Measurements from ENCODE around the gene ZNF688.

The ZNF688 gene

DNA sequence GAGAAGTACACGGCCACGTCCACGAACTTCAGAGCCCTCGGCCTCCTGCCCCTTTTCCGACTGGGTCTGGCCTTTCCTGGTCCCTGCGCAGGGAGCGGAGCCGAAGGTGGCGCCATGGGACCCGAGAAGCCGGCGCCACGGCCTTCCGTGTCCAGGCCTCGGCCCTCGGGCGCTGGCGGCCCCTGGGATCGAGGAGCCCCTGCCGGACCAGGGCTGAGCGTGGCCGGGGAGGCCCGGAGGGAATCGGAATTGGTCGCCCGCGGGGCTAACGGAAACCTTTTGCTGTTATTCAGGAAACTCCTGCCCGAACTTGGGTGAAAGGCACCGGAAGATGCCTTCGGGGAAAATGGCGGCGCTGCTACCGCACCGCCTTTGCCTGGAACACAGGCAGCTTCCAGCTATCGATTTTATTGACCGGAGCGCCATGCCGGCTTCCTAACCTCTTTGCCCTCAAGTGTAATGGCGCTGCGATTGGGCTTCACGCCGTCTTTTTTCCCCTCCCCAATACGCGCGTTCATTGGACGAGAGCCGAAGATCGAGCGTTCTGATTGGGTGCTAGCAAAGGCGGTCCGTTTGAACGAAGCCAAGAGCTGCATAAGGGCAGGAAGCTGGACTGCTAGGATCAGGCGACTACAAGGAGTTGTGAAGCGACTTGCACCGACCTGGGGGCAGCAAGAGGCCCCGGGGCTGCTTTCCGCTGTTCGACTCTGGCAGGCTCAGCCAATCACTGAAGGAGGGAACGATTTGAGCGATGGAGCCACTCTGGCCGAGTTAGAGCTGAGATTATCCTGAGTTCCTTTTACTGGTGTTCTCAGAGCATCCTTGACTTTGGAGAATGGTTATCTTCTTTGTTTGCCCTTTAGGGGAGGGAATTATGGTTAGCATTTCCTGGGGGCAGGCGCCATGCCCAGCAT lies 38.7 kb upstream of the ZNF688 start, which contains the start of gene ZNF689:
ZNF689 (minus strand) TSS at position 464 of the 914 bp plus-strand sequence; CDS start at position 116, 348 bp downstream.
- H3K36me3 ChIP-seq (replicated peaks) = peaks cover 2% of the 10 kb centered on the region
- TF ChIP-seq, protein P1, sequence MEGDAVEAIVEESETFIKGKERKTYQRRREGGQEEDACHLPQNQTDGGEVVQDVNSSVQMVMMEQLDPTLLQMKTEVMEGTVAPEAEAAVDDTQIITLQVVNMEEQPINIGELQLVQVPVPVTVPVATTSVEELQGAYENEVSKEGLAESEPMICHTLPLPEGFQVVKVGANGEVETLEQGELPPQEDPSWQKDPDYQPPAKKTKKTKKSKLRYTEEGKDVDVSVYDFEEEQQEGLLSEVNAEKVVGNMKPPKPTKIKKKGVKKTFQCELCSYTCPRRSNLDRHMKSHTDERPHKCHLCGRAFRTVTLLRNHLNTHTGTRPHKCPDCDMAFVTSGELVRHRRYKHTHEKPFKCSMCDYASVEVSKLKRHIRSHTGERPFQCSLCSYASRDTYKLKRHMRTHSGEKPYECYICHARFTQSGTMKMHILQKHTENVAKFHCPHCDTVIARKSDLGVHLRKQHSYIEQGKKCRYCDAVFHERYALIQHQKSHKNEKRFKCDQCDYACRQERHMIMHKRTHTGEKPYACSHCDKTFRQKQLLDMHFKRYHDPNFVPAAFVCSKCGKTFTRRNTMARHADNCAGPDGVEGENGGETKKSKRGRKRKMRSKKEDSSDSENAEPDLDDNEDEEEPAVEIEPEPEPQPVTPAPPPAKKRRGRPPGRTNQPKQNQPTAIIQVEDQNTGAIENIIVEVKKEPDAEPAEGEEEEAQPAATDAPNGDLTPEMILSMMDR (IDR thresholded peaks at IDR 0.05; ENCODE audit: low read depth, low read length, missing control alignments) = no peak
- H3K27ac ChIP-seq = peak within 1 kb of the TSS; percentile 86
- no peaks in the 10 kb centered on the region for H3K27me3 ChIP-seq (replicated peaks)
- DNase-seq = peak; percentile 93
- in situ Hi-C loops (cut with HindIII; ENCODE audit: low pct_ligation_motif_present, low sequenced_read_pairs) = loop anchor here (25.0 kb wide), 1 partner anchor 173 kb away; the partner anchor contains the start of genes DCTPP1 and SEPHS2
- peak within 1 kb of the TSS; percentile 83 for H3K4me3 ChIP-seq (ENCODE audit: low read depth, low read length)

DNA sequence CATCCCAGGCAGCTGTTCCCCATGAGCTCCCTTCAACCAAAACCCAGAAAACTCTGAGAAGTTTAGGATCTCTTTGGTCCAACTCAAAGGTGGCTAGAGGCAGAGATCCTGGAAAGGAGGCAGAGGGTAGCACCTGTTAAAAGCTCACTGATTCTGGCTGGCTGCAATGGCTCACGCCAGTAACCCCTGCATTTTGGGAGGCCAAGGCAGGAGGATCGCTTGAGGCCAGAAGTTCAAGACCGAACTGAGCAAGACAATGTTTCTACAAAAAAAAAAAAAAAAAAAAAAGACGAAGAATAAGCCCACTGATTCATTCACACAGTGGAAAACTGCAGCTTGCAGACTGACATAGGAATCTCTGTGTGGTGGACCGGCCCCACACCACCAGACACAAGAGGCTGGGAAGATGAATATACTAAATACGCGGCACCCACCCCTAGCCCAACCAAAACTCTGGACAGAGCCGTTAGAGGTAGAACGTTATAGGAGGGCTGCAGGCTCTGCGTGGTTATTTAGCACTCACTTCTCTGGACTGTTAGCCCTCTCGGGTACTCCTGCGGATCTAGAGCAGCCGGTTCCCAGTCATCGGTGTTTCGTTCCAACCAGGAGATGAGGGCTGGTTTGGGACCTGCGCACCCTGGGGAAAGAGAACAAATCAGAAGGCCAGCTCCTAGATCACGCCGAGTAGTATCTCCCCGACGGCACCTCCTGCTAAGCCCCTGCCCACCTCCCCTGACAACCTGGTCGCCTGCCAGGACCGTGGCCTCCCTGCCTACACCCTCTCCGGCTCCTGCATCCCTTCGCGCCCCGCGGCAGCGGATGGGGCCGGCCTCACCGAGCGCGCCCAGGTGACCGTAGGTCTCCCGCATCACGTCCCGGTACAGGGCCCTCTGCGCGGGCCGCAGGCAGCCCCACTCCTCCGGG lies 37.8 kb upstream of the ZNF688 start:
- Histone ChIP-seq H3K27me3 (replicated peaks) (no peaks in the 10 kb centered on the region), H3K4me3 (ENCODE audit: low read depth, low read length) (peak overlapping the region; percentile 83), H3K27ac (peak overlapping the region; percentile 86), H3K36me3 (replicated peaks) (peaks cover 10% of the 10 kb centered on the region)
- TF ChIP-seq, protein P1 (IDR thresholded peaks at IDR 0.05; ENCODE audit: low read depth, low read length, missing control alignments) = no peak
- DNase-seq = peak; percentile 18
- in situ Hi-C loops (cut with HindIII; ENCODE audit: low pct_ligation_motif_present, low sequenced_read_pairs) = loop anchor here (25.0 kb wide), 1 partner anchor 172 kb away; the partner anchor contains the start of genes DCTPP1 and SEPHS2

DNA sequence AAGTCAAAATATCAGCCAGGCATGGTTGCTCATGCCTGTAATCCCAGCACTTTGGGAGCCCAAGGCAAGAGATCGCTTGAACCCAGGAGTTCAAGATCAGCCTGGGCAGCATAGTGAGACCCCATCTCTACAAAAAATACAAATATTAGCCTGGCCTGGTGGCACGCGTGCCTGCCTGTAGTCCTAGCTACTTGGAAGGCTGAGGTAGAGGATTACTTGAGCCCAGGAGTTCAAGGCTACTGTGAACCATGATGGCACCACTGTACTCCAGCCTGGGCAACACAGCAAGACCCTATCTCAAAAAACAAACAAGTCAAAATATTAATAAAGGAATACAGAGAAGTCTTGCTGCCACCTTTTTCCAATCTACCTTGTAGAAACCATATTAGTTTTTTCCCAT lies 34.5 kb upstream of the ZNF688 start:
- in situ Hi-C loops (cut with HindIII; ENCODE audit: low pct_ligation_motif_present, low sequenced_read_pairs) = loop anchor here (25.0 kb wide), 1 partner anchor 169 kb away; the partner anchor contains the start of genes DCTPP1 and SEPHS2
- Histone ChIP-seq H3K36me3 (replicated peaks) (peaks cover 19% of the 10 kb centered on the region), H3K27me3 (replicated peaks) (no peaks in the 10 kb centered on the region), H3K27ac (no peak overlapping the region), H3K4me3 (ENCODE audit: low read depth, low read length) (no peak overlapping the region)
- DNase-seq = no peak
- TF ChIP-seq, protein P1 (IDR thresholded peaks at IDR 0.05; ENCODE audit: low read depth, low read length, missing control alignments) = no peak

DNA sequence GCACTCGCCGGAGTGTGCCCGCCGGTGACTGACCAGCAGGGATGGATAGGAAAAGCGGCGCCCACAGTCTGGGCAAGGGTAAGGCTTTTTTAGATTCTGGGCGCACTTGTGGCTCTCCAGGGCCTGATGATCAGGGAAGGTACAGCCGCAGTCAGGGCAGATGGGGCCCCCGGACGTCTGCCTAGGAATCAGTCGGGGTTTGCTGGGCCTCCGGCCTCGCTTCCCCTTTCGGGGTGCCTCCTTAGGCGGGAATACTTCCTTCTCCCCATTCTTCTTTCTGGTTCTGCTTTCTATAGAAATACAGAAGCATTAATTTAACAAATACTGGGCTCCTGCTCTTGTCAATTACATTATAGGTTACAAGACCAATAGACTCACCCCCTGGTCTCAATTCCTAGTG lies 33.6 kb upstream of the ZNF688 start:
- no peak for DNase-seq
- H3K27ac ChIP-seq = no peak overlapping the region
- in situ Hi-C loops (cut with HindIII; ENCODE audit: low pct_ligation_motif_present, low sequenced_read_pairs) = loop anchor here (25.0 kb wide), 1 partner anchor 168 kb away; the partner anchor contains the start of genes DCTPP1 and SEPHS2
- H3K4me3 ChIP-seq (ENCODE audit: low read depth, low read length) = no peak overlapping the region
- no peaks in the 10 kb centered on the region for H3K27me3 ChIP-seq (replicated peaks)
- H3K36me3 ChIP-seq (replicated peaks) = peaks cover 19% of the 10 kb centered on the region
- TF ChIP-seq, protein P1 (IDR thresholded peaks at IDR 0.05; ENCODE audit: low read depth, low read length, missing control alignments) = no peak

DNA sequence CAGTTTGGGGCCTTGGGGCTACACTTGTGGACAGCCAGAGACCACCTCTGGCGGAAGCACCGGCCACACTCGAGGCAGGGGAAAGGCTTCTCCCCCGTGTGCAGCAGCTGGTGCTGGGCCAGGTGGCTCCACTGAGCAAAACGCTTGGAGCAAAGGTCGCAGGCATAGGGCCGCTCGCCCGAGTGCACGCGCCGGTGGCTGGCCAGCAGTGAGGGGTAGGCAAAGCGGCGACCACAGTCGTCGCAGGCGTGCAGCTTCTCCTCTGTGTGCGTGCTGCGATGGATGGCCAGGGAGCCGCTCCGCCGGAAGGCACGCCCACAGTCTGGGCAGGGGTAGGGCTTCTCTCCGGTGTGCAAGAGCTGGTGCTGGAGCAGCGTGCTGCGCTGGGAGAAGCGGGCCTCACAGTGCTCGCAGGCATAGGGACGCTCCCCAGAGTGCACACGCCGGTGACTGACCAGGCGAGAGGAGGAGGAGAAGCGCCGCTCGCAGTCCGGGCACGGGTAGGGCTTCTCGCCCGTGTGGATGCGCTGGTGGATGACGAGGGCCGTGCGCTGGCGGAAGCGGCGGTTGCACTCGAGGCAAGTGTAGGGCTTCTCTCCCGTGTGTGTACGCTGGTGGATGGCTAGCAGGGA lies 32.9 kb upstream of the ZNF688 start:
- DNase-seq = no peak
- no peak overlapping the region for H3K27ac ChIP-seq
- H3K36me3 ChIP-seq (replicated peaks) = peaks cover 19% of the 10 kb centered on the region
- H3K4me3 ChIP-seq (ENCODE audit: low read depth, low read length) = no peak overlapping the region
- no peaks in the 10 kb centered on the region for H3K27me3 ChIP-seq (replicated peaks)
- in situ Hi-C loops (cut with HindIII; ENCODE audit: low pct_ligation_motif_present, low sequenced_read_pairs) = loop anchor here (25.0 kb wide), 1 partner anchor 167 kb away; the partner anchor contains the start of genes DCTPP1 and SEPHS2
- TF ChIP-seq, protein P1 (IDR thresholded peaks at IDR 0.05; ENCODE audit: low read depth, low read length, missing control alignments) = no peak

Measured in brain microvascular endothelial cell (primary cell).